NCI-H2227 (cell line): Measurements from ENCODE around the gene HCFC2.

Experiments
- DNase-seq: peaks from one replicate; lab custom pipeline; 2025; ENCODE audit not compliant: unreplicated experiment; lab: John Stamatoyannopoulos, UW

HCFC2 gene

GRCh38 chr12:104152685-104153241 is 88.4 kb downstream of the HCFC2 start:
- peak; percentile 10 for DNase-seq

DNA sequence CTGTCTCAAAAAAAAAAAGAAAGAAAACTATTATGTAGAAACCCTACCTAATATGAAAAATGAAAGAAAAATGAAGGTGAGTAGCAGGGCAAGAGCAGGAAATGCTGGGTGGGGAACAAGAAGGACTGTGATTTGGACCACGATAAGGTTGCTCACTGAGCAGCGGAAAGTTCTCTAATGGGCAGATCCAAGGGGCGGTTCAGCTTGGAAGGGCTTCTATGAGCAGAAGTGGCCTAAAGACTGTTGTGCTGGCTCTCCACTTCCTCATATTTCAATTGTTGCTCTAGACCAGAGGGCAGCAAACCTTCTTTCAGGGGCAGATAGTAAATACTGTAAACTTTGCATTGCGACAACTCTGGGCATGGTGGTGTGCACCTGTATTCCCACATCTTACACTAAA is 90.0 kb downstream of the HCFC2 start:
- peak; percentile 56 for DNase-seq

GRCh38 chr12:104154806-104155205 is 90.5 kb downstream of the HCFC2 start:
- DNase-seq: peak; percentile 72
